ENCODE data around the gene AGAP5.

The AGAP5 gene

GRCh38 chr10:73650537-73651331 lies 47.2 kb downstream of the AGAP5 start:
- DNase-seq, result no peak

DNA sequence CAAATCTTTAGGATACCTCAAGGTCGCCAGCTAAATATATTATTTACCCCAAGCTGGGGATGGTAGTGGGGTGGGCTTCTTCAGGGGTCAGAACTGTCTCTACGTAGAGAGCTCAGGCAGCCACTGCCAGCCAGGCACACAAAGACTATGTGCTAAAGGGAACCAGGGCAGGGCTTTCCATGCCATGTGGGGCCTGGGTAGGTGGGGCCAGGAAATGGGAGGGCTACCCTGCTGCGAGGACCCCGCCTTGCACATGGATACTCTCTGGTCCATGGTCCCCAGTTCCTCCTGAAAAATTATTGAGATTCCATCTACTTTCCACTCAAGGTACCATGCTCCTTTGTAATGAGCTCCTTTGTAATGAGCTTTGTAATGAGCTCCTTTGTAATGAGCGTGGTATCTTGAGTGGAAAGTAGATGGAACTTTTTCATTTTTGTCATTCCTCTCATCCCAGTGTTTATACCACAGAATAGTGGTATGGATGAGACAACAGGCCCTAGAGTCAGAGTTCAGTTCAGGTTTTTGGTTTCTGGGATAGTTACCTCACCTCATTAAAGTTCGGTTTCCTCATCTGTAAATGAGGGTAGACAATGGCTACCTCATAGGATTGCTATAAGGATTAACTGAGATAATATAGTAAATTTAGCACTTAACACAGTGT lies 47.9 kb downstream of the AGAP5 start:
- DNase-seq, result no peak

DNA sequence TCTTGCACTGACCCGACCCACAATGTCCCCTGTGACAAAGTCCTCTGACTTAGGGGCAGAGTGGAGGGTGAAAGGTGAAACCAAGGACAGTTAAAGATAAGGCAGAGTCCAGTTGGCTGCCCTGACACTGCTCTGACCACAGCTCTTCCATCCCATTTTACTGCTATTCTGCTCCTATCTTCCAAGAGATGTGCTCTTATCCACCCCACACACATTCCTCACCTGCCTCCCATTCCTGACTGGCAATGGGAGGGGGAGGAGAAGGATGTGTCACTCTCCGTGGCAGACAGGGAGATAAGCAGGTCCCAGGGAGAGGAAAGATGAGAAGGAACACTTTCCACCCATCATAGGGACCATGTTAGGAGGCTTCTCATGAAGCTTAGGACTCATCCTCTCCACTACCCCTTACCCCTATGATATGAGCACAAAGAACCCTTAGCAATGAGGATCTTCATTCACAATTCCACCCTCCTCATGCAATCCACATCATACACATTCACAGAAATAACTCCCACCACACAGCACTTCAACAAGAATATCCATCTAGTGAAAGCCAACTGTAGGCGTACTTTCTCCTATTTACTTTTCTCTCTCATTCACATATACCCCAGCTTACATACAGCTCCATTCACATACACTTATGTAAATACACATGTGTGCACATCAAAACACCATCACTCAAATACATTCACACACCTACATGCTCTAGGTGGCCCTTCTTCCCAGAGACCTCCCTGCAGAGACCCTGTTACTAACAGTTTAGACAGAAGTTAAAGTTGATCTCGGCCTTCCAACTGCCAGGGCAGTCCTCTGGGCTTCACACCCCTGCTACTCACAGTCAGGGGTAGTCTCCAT lies 48.7 kb downstream of the AGAP5 start:
- no peak for DNase-seq

GRCh38 chr10:73647875-73648651 lies 49.8 kb downstream of the AGAP5 start:
- no peak for DNase-seq

DNA sequence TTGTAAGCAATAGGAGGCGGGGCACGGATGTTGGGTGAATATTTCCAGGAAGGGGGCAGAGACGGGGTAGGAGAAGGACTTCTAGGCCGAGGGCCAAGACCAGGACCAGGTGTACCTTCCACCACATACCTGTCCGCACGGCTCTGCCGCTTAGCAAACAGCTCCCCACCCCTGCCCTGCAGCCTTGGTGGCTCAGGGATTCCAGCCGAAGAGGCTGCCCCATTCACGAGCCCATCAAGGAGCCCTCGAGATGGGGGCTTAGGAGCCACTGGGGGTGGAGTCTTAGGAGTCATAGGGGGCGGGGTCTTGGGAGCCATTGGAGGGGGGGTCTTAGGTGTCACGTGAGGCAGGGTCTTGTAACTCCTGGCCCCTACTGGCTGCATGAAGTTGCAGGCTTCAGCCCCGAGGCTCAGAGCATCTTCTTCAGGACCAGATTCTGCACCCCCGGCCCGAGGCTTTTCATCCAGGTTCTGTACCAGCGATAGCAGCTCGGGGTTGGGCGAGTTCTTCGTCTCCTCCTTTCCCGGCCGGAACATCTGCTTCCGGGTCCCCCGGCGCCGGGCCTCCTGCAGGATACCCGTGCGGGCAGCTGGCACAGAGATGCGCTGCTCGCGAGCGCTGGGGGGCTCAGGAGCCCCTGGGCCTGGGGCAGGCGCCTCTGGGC lies 50.6 kb downstream of the AGAP5 start:
- DNase-seq, result no peak

GRCh38 chr10:73646598-73647041 lies 51.3 kb downstream of the AGAP5 start:
- DNase-seq, result no peak

DNA sequence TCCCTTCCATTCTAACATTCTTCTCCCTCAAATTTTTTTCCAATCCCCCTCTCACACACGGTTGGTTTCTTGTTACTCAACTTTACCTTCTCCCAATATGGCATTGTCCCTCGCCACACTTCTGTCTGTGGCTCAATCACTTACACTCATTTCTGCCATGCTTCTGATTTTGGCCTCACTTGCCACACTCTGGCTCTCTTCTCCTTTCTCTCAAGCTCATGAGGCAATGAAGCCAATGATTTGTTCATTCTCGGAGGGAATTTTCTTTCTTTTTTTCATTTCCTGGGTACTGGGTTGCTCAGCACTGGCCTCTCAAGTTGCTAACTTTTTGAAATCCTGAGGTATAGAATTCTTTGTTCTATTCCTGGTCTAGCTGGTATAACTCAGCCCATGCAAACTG lies 52.7 kb downstream of the AGAP5 start:
- DNase-seq, result no peak

- no peak for DNase-seq
Observed at GRCh38 chr10:73644767-73645166, 53.1 kb downstream of the AGAP5 start.

DNA sequence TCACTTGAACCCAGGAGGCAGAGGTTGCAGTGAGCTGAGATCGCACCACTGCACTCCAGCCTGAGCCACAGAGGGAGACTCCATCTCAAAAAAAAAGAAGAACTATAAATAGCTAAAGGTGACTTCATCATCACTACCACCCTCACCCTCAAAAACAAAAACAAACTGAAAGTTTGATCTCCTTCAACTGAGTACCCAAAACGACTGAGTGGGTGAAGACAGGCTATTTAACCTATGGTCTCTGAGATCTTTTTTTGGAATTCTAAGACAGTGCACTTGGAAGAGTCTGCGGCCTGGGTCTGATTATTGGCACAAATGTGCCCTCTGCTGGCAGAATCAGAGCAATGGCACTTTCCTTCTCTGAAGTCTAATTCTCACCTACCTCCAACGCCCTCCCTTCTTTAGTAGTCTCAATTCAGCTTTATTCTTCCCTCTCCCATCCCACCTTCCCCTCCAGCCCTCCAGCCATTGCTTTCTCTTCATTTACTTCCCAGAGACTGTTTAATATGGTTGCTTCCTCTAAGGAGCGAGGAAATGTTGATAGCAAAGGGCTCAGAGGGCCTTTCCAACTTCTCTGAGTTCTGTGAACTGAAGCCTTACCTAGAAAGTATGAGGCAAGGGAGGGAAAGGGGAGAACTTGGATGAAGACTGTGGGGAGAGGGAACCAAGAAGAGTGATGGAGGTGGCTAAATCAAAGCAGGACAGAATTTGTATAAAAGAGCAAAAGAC lies 53.7 kb downstream of the AGAP5 start:
- DNase-seq, result no peak

GRCh38 chr10:73643362-73643761 lies 54.5 kb downstream of the AGAP5 start:
- no peak for DNase-seq

DNA sequence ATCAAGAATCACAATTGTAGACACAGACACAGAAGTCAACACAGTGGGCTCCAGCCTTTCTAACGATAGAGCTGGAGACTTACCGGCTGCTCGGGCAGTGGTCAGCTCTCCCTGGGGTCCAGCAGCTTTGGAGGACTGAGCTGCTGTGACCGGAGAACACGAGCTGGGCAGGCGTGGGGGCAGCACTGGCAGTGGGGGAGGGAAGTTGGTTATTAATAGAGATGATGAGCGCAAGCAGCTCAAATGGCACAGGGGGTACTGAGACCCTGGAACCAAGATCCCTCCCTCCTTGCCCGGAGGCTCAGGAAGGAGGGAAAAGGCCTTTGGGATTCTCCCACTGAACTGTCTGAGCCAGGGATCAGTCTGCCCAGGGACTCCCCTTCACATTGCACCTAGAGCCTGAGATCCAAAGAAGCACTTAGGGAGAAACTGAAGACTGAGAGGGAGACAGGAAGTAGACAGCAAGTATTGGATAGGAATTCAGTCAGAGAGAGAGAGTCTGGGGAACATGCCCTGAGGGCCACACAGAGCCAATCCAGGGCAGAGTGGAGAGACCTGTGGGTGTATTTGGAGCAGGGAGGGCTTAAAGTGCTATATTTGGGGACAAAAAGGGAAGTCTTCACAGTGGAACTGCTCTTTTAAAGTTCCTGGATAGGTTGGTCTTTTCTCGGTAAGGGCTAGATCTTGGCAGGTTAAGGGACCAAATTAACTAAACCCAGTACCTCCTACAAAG lies 56.4 kb downstream of the AGAP5 start, which contains the start of gene MYOZ1:
MYOZ1 (minus strand) TSS at position 147 of the 733 bp plus-strand sequence. CDS start 1,457 bp downstream, outside the sequence.
- DNase-seq, result no peak

DNA sequence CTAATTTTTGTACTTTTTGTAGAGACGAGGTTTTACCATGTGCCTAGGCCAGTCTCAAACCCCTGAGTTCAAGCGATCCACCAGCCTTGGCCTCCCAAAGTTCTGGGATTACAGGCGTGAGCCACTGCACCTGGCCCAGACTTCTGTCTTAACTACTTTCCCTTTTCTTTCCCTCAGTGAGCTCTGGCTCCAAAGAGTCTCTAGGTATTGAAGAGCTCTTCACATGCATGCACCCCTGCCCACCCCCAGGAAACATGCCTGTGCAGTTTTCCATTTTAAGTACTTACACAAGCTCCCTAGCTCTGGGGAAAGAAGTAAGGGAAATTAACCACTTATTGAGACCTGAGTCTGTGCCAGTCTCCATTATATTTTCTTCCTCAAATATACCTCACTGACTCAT lies 58.6 kb downstream of the AGAP5 start:
- DNase-seq, result no peak

DNA sequence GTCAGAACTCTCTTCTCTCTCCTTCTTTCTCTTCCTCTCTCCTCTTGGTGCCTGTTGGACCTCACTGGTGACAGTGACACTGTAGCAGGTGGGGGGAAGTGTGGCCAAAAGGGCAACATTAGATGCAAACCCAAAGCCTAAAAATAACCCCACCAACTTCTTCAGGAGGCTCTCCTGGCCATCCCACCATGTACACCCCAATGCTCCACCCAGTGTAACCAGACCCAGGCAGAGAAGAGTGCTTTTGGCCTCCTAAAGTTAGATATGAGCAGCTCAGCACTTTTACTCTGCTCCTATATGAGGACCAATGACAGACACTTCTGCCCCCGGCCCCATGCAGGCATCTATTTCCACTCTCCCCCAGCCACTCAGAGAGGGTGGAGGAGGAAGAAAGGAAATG lies 62.1 kb downstream of the AGAP5 start:
- DNase-seq, result no peak

DNA sequence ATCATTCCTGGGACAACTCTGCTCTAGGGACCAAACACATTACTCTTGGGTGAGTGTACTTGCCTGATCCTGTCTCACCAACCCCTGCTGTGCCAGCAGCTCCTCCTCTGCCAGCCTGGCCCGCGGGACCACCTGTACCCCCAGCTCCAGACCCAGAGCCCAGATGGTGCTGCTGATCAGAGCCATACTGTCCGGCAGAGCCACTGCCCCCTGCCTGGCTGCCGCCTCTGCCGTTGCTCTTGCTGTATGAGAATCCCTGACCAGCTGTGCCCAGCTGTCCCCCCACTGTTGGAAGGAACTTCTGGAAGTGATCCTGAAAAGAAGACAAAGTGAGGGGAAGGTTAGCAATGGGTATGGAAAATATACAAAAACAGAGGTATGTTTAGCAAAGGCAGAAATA lies 63.5 kb downstream of the AGAP5 start:
- no peak for DNase-seq

DNA sequence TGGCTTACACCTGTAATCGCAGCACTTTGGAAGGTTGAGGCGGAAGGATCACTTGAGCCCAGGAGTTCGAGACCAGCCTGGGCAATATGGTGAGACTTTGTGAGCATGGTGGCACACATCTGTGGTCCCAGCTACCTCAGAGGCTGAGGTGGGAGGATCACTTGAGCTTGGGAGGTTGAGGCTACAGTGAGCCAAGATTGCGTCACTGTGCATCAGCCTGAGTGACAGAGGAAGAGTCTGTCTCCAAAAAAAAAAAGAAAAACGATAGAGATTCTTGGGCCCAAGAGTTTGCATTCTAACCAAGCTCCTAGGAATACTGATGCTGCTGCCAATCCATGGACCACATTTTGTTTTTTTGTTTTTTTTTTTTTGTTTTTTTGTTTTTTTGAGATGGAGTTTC lies 68.7 kb downstream of the AGAP5 start:
- no peak for DNase-seq

GRCh38 chr10:73628405-73628804 lies 69.5 kb downstream of the AGAP5 start:
- DNase-seq, result no peak

DNA sequence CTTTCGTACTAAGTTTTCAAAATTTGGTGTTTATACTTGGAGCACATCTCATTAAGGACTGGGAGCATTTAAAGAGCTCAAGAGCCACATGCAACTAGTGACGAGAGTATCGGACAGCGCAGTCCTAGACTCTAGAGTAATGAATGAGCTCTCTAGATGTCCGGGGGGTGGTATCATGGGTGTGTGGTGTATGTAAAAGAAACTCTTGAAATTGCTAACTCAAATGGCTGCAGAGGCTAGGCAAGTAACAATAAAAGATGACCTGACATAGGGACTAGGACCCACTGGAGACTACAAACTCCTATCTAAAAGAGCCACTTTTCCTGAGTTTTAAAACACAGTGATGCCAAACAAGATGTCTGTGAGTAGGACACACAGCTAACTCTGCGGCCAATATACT lies 70.6 kb downstream of the AGAP5 start:
- DNase-seq, result no peak

DNA sequence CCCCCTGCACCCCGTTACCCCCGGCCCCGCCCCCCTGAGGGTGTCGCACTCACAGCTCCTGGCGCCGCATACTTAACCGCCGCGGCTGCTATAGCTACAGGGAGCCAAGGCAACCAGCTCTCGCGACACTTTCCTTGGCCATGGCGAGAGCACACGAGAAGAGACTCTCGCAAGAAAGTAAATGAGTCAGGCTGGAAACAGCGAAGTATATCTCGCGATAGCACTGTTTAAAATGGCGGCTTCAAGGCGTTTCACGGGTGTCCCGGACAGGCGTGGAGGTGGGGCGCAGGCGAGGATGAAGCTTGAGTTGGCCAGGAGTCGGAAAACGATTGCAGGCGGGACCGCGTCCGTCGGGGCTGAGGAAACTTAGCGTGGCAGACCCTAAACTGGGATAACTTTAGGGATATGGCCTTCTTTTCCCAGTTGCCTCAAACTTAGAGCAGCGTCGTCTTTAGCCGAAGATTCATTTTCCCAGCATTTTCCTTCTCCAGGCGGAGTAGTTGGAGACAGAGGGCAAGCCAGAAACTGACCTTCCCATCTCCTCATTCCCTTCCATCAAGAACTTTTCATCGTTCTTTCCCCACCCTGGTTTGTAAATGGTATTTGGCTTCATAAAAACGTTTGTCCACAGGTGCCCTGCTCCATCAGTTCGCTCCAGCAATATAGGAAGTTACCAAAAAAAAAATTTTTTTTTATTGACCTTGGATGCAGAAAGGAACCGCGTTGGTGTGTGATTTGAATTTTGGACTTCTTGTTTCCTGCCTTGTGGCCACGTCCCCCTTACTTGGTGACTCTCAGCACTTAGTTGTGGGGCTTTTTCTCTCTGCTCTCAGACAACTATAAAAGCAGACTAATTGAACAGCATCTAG lies 71.8 kb downstream of the AGAP5 start:
- DNase-seq, result peak; percentile 93

All from stimulated activated naive CD4-positive, alpha-beta T cell treated with Interleukin-2 at 50 U/mL for 16 hours (primary cell).